WTC11 (cell line): ENCODE data around the gene REEP2. TPM values are rescaled to one million over a fixed set of nuclear protein-coding genes. Genes with fewer than 3 reads are reported as not detected.
"Not testable (repeated sequence)": the region's sequence is repeated elsewhere in the genome, so short reads cannot be mapped to it uniquely, and the experiment has no call there.

ENCODE experiments used
- ATAC-seq: fragments of 200-7000 bp; cut with Tn5 transposase; 2 replicates; pipeline ENCODE4 v1.10.0; 2021; ENCODE audit warnings: mild to moderate bottlenecking, moderate library complexity
- CTCF ChIA-PET: fragments of 300-600 bp; sonication (Branson Sonifier 250); formaldehyde crosslinking; loops from one replicate; lab custom pipeline; 2021; ENCODE audit warnings: antibody characterized with exemption; lab: Charles Lee
- POLR2A ChIA-PET: fragments of 350-600 bp; sonication (Branson Sonifier 250); formaldehyde crosslinking; loops from one replicate; lab custom pipeline; 2021; ENCODE audit warnings: antibody characterized with exemption; lab: Charles Lee
- DNase-seq: peaks from one replicate; pipeline ENCODE4 v3.0.0; 2021; ENCODE audit warnings: low spot score
- H3K27ac Mint-ChIP-seq: 2 replicates; pipeline ENCODE4 v1.8.0; 2021; ENCODE audit warnings: mixed read lengths
- H3K27me3 Mint-ChIP-seq: 2 replicates; pipeline ENCODE4 v1.8.0; 2021; ENCODE audit warnings: low read depth, mild to moderate bottlenecking, moderate library complexity, mixed read lengths
- H3K36me3 Mint-ChIP-seq: 2 replicates; pipeline ENCODE4 v1.8.0; 2021; ENCODE audit warnings: mixed read lengths
- H3K4me1 Mint-ChIP-seq: 2 replicates; pipeline ENCODE4 v1.8.0; 2022; ENCODE audit warnings: mixed read lengths
- H3K4me3 Mint-ChIP-seq: 2 replicates; pipeline ENCODE4 v1.8.0; 2021; ENCODE audit warnings: mild to moderate bottlenecking, moderate library complexity, mixed read lengths
- H3K9me3 Mint-ChIP-seq: 2 replicates; pipeline ENCODE4 v1.8.0; 2021; ENCODE audit warnings: mixed read lengths
- ATF2 ChIP-seq: sonication (generic); formaldehyde crosslinking; IDR thresholded peaks from 2 replicates; pipeline ENCODE4 v1.8.1; 2022; ENCODE audit warnings: low read depth, missing genetic modification reagents, borderline replicate concordance
- ERG ChIP-seq: fragments of 250-450 bp; sonication (Bioruptor Pico); IDR thresholded peaks from 2 replicates; pipeline ENCODE4 v1.8.0; 2021; ENCODE audit warnings: mild to moderate bottlenecking
- FOXP1 ChIP-seq: sonication (generic); formaldehyde crosslinking; IDR thresholded peaks from 2 replicates; pipeline ENCODE4 v1.8.0; 2022; ENCODE audit warnings: missing genetic modification reagents, mild to moderate bottlenecking, moderate library complexity, borderline replicate concordance
- GRHL2 ChIP-seq: fragments of 250-450 bp; sonication (Bioruptor Pico); IDR thresholded peaks from 2 replicates; pipeline ENCODE4 v1.8.0; 2022; ENCODE audit warnings: mild to moderate bottlenecking, moderate library complexity; ENCODE audit not compliant: insufficient replicate concordance, severe bottlenecking
- PRDM15 ChIP-seq: sonication (generic); formaldehyde crosslinking; IDR thresholded peaks from 2 replicates; pipeline ENCODE4 v1.8.0; 2022; ENCODE audit warnings: missing genetic modification reagents
- PRRX2 ChIP-seq: fragments of 250-450 bp; sonication (Bioruptor Pico); IDR thresholded peaks from 2 replicates; pipeline ENCODE4 v1.8.0; 2021; ENCODE audit warnings: mild to moderate bottlenecking
- ZNF532 ChIP-seq: fragments of 250-450 bp; sonication (Bioruptor Pico); IDR thresholded peaks from 2 replicates; pipeline ENCODE4 v1.9.0; 2021; ENCODE audit warnings: mild to moderate bottlenecking, borderline replicate concordance
- ZNF671 ChIP-seq: fragments of 250-450 bp; sonication (Bioruptor Pico); IDR thresholded peaks from 2 replicates; pipeline ENCODE4 v1.8.0; 2021; ENCODE audit warnings: mild to moderate bottlenecking
- total RNA-seq: library from RNA; stranded (reverse); gene quantifications from 3 replicates; pipeline ENCODE4 v1.2.3, GENCODE V29; 2021
- TF ChIP-seq, protein P1 (sequence below): sonication (generic); formaldehyde crosslinking; IDR thresholded peaks from 2 replicates; pipeline ENCODE4 v1.8.1; 2022; ENCODE audit warnings: missing genetic modification reagents, borderline replicate concordance
- TF ChIP-seq, protein P2 (sequence below): sonication (generic); formaldehyde crosslinking; IDR thresholded peaks from 2 replicates; pipeline ENCODE4 v1.8.0; 2022; ENCODE audit warnings: mild to moderate bottlenecking, missing genetic modification reagents
- TF ChIP-seq, protein P3 (sequence below): sonication (generic); formaldehyde crosslinking; IDR thresholded peaks from 2 replicates; pipeline ENCODE4 v1.8.1; 2023; ENCODE audit warnings: mild to moderate bottlenecking, missing genetic modification reagents

Gene REEP2
- total RNA-seq, 1 experiment from 2014 or later = 51.1 TPM

- TF ChIP-seq, protein P1, sequence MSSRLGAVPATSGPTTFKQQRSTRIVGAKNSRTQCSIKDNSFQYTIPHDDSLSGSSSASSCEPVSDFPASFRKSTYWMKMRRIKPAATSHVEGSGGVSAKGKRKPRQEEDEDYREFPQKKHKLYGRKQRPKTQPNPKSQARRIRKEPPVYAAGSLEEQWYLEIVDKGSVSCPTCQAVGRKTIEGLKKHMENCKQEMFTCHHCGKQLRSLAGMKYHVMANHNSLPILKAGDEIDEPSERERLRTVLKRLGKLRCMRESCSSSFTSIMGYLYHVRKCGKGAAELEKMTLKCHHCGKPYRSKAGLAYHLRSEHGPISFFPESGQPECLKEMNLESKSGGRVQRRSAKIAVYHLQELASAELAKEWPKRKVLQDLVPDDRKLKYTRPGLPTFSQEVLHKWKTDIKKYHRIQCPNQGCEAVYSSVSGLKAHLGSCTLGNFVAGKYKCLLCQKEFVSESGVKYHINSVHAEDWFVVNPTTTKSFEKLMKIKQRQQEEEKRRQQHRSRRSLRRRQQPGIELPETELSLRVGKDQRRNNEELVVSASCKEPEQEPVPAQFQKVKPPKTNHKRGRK (CRISPR knock-in tag) = no peak
- TF ChIP-seq FOXP1 (no peak), ZNF532 (CRISPR knock-in tag) (no peak)
- TF ChIP-seq, all 79 proteins: peak for 0
Measured at GRCh38 chr5:138471052-138471361, 32.1 kb downstream of the REEP2 start (continued).

GRCh38 chr5:138472353-138472752 lies 33.5 kb downstream of the REEP2 start:
- CTCF ChIA-PET = interaction anchor here (0.6 to 3.1 kb wide), 4 partner anchors 8 to 31 kb away, joined by 3 to 15 read pairs (median 4); no protein-coding TSS in a partner anchor
- H3K27me3 Mint-ChIP-seq = peaks cover 20% of the 10 kb centered on the region
- DNase-seq (peak; percentile 45), ATAC-seq (peak; percentile 42)
- no peak overlapping the region for H3K4me3 Mint-ChIP-seq
- peak; percentile 46; the same call in 1 of the 2 replicates for TF ChIP-seq PRDM15 (CRISPR knock-in tag)
- TF ChIP-seq ERG = no peak
- TF ChIP-seq, protein P2, sequence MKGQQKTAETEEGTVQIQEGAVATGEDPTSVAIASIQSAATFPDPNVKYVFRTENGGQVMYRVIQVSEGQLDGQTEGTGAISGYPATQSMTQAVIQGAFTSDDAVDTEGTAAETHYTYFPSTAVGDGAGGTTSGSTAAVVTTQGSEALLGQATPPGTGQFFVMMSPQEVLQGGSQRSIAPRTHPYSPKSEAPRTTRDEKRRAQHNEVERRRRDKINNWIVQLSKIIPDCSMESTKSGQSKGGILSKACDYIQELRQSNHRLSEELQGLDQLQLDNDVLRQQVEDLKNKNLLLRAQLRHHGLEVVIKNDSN (CRISPR knock-in tag) = no peak
- TF ChIP-seq PRRX2 = peak; percentile 32; the same call in 1 of the 2 replicates
- TF ChIP-seq ATF2 (CRISPR knock-in tag) = no peak
- TF ChIP-seq ZNF532 (CRISPR knock-in tag) = no peak
- TF ChIP-seq ZNF671 (CRISPR knock-in tag) = no peak
- TF ChIP-seq GRHL2 (CRISPR knock-in tag) = no peak
- TF ChIP-seq, protein P3, sequence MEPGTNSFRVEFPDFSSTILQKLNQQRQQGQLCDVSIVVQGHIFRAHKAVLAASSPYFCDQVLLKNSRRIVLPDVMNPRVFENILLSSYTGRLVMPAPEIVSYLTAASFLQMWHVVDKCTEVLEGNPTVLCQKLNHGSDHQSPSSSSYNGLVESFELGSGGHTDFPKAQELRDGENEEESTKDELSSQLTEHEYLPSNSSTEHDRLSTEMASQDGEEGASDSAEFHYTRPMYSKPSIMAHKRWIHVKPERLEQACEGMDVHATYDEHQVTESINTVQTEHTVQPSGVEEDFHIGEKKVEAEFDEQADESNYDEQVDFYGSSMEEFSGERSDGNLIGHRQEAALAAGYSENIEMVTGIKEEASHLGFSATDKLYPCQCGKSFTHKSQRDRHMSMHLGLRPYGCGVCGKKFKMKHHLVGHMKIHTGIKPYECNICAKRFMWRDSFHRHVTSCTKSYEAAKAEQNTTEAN (CRISPR knock-in tag) = no peak
- POLR2A ChIA-PET = interaction anchor here (0.7 to 1.1 kb wide), 3 partner anchors 9 to 71 kb away, joined by 3 to 5 read pairs (median 3); partner anchors contain the start of gene ETF1
- peaks cover 13% of the 10 kb centered on the region for H3K36me3 Mint-ChIP-seq
- peaks cover 9% of the 10 kb centered on the region for H3K4me1 Mint-ChIP-seq
- peak overlapping the region; percentile 50; the same call in 1 of the 2 replicates for H3K27ac Mint-ChIP-seq
- no peaks in the 10 kb centered on the region for H3K9me3 Mint-ChIP-seq

GRCh38 chr5:138473151-138473550 lies 34.3 kb downstream of the REEP2 start:
- CTCF ChIA-PET = interaction anchor here (1.5 to 3.1 kb wide), 2 partner anchors 23 to 30 kb away, joined by 3 to 15 read pairs; no protein-coding TSS in a partner anchor
- POLR2A ChIA-PET, H3K4me3 Mint-ChIP-seq, H3K27ac Mint-ChIP-seq, DNase-seq, H3K4me1 Mint-ChIP-seq, ATAC-seq, H3K9me3 Mint-ChIP-seq, H3K36me3 Mint-ChIP-seq: not testable (repeated sequence)
- H3K27me3 Mint-ChIP-seq = peaks cover 12% of the 10 kb centered on the region
